Vagina (tissue), 2 donors: Measurements from ENCODE around the gene MIAT. TPM values are rescaled to one million over a fixed set of nuclear protein-coding genes. Genes with fewer than 3 reads are reported as not detected.

Experiments
- DNase-seq, 2 donors: peaks; one replicate each; pipeline ENCODE4 v3.0.0-alpha.2; 2017; ENCODE audit errors: extremely low spot score in 2 of 2
- H3K27ac ChIP-seq: fragments of 200-600 bp; sonication (generic); one replicate; pipeline ENCODE4 v1.5.1; 2019
- H3K27me3 ChIP-seq: fragments of 200-600 bp; sonication (generic); one replicate; pipeline ENCODE4 v1.5.1; 2019
- H3K36me3 ChIP-seq, 2 donors: fragments of 200-600 bp; sonication (generic); one replicate each; pipeline ENCODE4 v1.5.1; 2017 to 2019
- H3K4me1 ChIP-seq: fragments of 200-600 bp; sonication (generic); one replicate; pipeline ENCODE4 v1.5.1; 2019
- H3K4me3 ChIP-seq, 2 donors: fragments of 200-600 bp; sonication (generic); 1 replicate in 1 of 2; 2 replicates in 1 of 2; pipeline ENCODE4 v1.5.1; 2016 to 2019
- H3K9me3 ChIP-seq: fragments of 200-600 bp; sonication (generic); one replicate; pipeline ENCODE4 v1.5.1; 2019
- CTCF ChIP-seq, 3 experiments: fragments of 450-650 bp in 2 of 3; fragments of 200-600 bp in 1 of 3; sonication (generic) in 1 of 3; IDR thresholded peaks; one replicate each; pipeline ENCODE4 v1.5.1; 2017 to 2019; ENCODE audit warnings: antibody characterized with exemption in 3 of 3, mild to moderate bottlenecking in 2 of 3, moderate library complexity in 2 of 3
- POLR2A ChIP-seq, 2 donors: fragments of 450-650 bp; IDR thresholded peaks; one replicate each; pipeline ENCODE4 v1.6.1; 2017; ENCODE audit warnings: antibody characterized with exemption in 2 of 2, mild to moderate bottlenecking in 2 of 2, moderate library complexity in 2 of 2
- POLR2AphosphoS5 ChIP-seq, 2 donors: sonication (generic); formaldehyde crosslinking; IDR thresholded peaks; one replicate each; pipeline ENCODE4 v1.9.0; 2017; ENCODE audit warnings: antibody characterized with exemption in 2 of 2, mild to moderate bottlenecking in 2 of 2, low read depth in 1 of 2; ENCODE audit not compliant: insufficient read depth in 1 of 2
- intact Hi-C: fragments of 100-400 bp; cut with DNase I; formaldehyde crosslinking; loops from one replicate; pipeline ENCODE4 v1.15.1; 2023
- total RNA-seq: library from RNA; depleted of rRNA; stranded (reverse); fragments of >200 nt; gene quantifications from one replicate; pipeline ENCODE4 v1.2.3, GENCODE V29; 2016

Gene MIAT
- total RNA-seq, 1 donor from 2014 or later: 2.7 TPM

- Histone ChIP-seq H3K27ac (no peak overlapping the region), H3K27me3 (no peaks in the 10 kb centered on the region), H3K4me1 (no peaks in the 10 kb centered on the region), H3K9me3 (no peaks in the 10 kb centered on the region), H3K36me3 (no peaks in the 10 kb centered on the region), H3K4me3 (no peak overlapping the region)
- TF ChIP-seq CTCF (IDR thresholded peaks at IDR 0.05) (no peak), POLR2AphosphoS5 (IDR thresholded peaks at IDR 0.05; ENCODE audit: insufficient read depth in 1 of 2, low read depth in 1 of 2) (no peak), POLR2A (IDR thresholded peaks at IDR 0.05) (no peak)
- DNase-seq: no peak
- intact Hi-C loops: no loop called here
These were observed 27.2 kb upstream of the MIAT start for GRCh38 chr22:26629988-26630761.

GRCh38 chr22:26631282-26631681, 26.1 kb upstream of the MIAT start:
- intact Hi-C loops: no loop called here

GRCh38 chr22:26632422-26633155, 24.8 kb upstream of the MIAT start:
- no peak for DNase-seq
- no peaks in the 10 kb centered on the region for H3K27me3 ChIP-seq
- no peaks in the 10 kb centered on the region for H3K4me1 ChIP-seq
- no peaks in the 10 kb centered on the region for H3K36me3 ChIP-seq
- intact Hi-C loops: no loop called here
- no peak overlapping the region for H3K4me3 ChIP-seq
- H3K9me3 ChIP-seq: no peaks in the 10 kb centered on the region
- no peak for TF ChIP-seq POLR2A (IDR thresholded peaks at IDR 0.05)
- TF ChIP-seq POLR2AphosphoS5 (IDR thresholded peaks at IDR 0.05; ENCODE audit: insufficient read depth in 1 of 2, low read depth in 1 of 2): peak in 1 of 2 donors; percentile 68
- no peak overlapping the region for H3K27ac ChIP-seq

More at GRCh38 chr22:26631282-26631681, 26.1 kb upstream of the MIAT start:
- Histone ChIP-seq H3K36me3 (no peaks in the 10 kb centered on the region), H3K27me3 (no peaks in the 10 kb centered on the region), H3K9me3 (no peaks in the 10 kb centered on the region), H3K4me1 (no peaks in the 10 kb centered on the region), H3K4me3 (no peak overlapping the region), H3K27ac (no peak overlapping the region)
- TF ChIP-seq POLR2AphosphoS5 (IDR thresholded peaks at IDR 0.05; ENCODE audit: insufficient read depth in 1 of 2, low read depth in 1 of 2) (no peak), POLR2A (IDR thresholded peaks at IDR 0.05) (no peak), CTCF (IDR thresholded peaks at IDR 0.05) (no peak)
- no peak for DNase-seq

GRCh38 chr22:26634189-26634588, 23.2 kb upstream of the MIAT start:
- no peak overlapping the region for H3K4me3 ChIP-seq
- H3K4me1 ChIP-seq: no peaks in the 10 kb centered on the region
- H3K27ac ChIP-seq: no peak overlapping the region
- no peaks in the 10 kb centered on the region for H3K9me3 ChIP-seq
- intact Hi-C loops: no loop called here
- no peaks in the 10 kb centered on the region for H3K27me3 ChIP-seq
- TF ChIP-seq POLR2A (IDR thresholded peaks at IDR 0.05): no peak
- no peak for TF ChIP-seq POLR2AphosphoS5 (IDR thresholded peaks at IDR 0.05; ENCODE audit: insufficient read depth in 1 of 2, low read depth in 1 of 2)
- TF ChIP-seq CTCF (IDR thresholded peaks at IDR 0.05): no peak
- DNase-seq: no peak
- no peaks in the 10 kb centered on the region for H3K36me3 ChIP-seq

- TF ChIP-seq POLR2AphosphoS5 (IDR thresholded peaks at IDR 0.05; ENCODE audit: insufficient read depth in 1 of 2, low read depth in 1 of 2) (no peak), POLR2A (IDR thresholded peaks at IDR 0.05) (no peak), CTCF (IDR thresholded peaks at IDR 0.05) (no peak)
- no peaks in the 10 kb centered on the region for H3K27me3 ChIP-seq
- no peak overlapping the region for H3K27ac ChIP-seq
- intact Hi-C loops: no loop called here
- no peak for DNase-seq
- H3K9me3 ChIP-seq: no peaks in the 10 kb centered on the region
- no peaks in the 10 kb centered on the region for H3K4me1 ChIP-seq
- no peak overlapping the region for H3K4me3 ChIP-seq
- H3K36me3 ChIP-seq: no peaks in the 10 kb centered on the region
These were observed 22.3 kb upstream of the MIAT start for GRCh38 chr22:26635117-26635516.
